GM12878 (cell line): ENCODE results near the gene NCKAP5L. TPM values are rescaled to one million over a fixed set of nuclear protein-coding genes. Genes with fewer than 3 reads are reported as not detected.

Source experiments
- ATAC-seq: fragments of 200-7000 bp; cut with Tn5 transposase; 3 replicates; pipeline ENCODE4 v1.9.1; 2020; ENCODE audit warnings: mild to moderate bottlenecking, moderate library complexity
- BruUV-seq: library from RNA; stranded (reverse); fragments of 400-500 nt; replicated peaks from 2 replicates; lab custom pipeline; 2021; lab: Mats Ljungman, UMichigan
- CTCF ChIA-PET: fragments of 300-600 bp; sonication (Branson Sonifier 250); formaldehyde crosslinking; extraction: SDS; loops from one replicate; lab custom pipeline; 2021; ENCODE audit warnings: inconsistent platforms; lab: Yijun Ruan, JAX
- POLR2A ChIA-PET: fragments of 350-600 bp; formaldehyde crosslinking; extraction: SDS; loops from one replicate; lab custom pipeline; 2021; ENCODE audit warnings: inconsistent platforms; lab: Charles Lee
- RAD21 ChIA-PET: fragments of 300-600 bp; sonication (Branson Sonifier 250); formaldehyde crosslinking; loops from one replicate; lab custom pipeline; 2023; ENCODE audit warnings: antibody characterized with exemption; ENCODE audit not compliant: unreplicated experiment; lab: Charles Lee
- SMC1A ChIA-PET: fragments of 300-600 bp; sonication (Branson Sonifier 250); formaldehyde crosslinking; loops from one replicate; lab custom pipeline; 2023; ENCODE audit not compliant: unreplicated experiment, uncharacterized antibody; lab: Charles Lee
- DNase-seq: peaks from one replicate; pipeline ENCODE4 v3.0.0-alpha.2; 2011; ENCODE audit warnings: low read depth, low spot score
- FAIRE-seq: peaks from 3 replicates; lab custom pipeline; 2011; peaks lifted over from hg19 to GRCh38; lab: Jason Lieb, UNC
- H2AFZ ChIP-seq: 2 replicates; pipeline ENCODE4 v1.6.0; 2011; ENCODE audit warnings: low read depth, low read length, control low read depth; ENCODE audit not compliant: control insufficient read depth
- H3K27ac ChIP-seq: 2 replicates; pipeline ENCODE4 v1.5.1; 2011; ENCODE audit warnings: control low read depth; ENCODE audit not compliant: control insufficient read depth, insufficient read depth
- H3K27me3 ChIP-seq, 2 experiments: replicated peaks in 1 of 2; 2 replicates each; pipeline versions ENCODE4 v1.6.0 to v1.6.1; 2011; ENCODE audit warnings: low read length in 1 of 2; ENCODE audit not compliant: control insufficient read depth in 2 of 2, insufficient read depth in 2 of 2
- H3K36me3 ChIP-seq, 2 experiments: 2 replicates each; pipeline ENCODE4 v1.5.1; 2011; ENCODE audit warnings: low read length in 1 of 2; ENCODE audit not compliant: control insufficient read depth in 2 of 2, insufficient read depth in 2 of 2
- H3K4me1 ChIP-seq: 2 replicates; pipeline ENCODE4 v1.6.1; 2011; ENCODE audit warnings: mild to moderate bottlenecking, low read length, moderate library complexity, mixed read lengths; ENCODE audit not compliant: control insufficient read depth, insufficient read depth
- H3K4me2 ChIP-seq: 2 replicates; pipeline ENCODE4 v1.6.0; 2011; ENCODE audit warnings: control low read depth; ENCODE audit not compliant: control insufficient read depth, insufficient read depth
- H3K4me3 ChIP-seq: fragments of 200-600 bp; sonication (generic); 2 replicates; pipeline ENCODE4 v1.5.1; 2016
- H3K79me2 ChIP-seq: 2 replicates; pipeline ENCODE4 v1.6.0; 2011; ENCODE audit warnings: low read length; ENCODE audit not compliant: control insufficient read depth, insufficient read depth
- H3K9ac ChIP-seq: 2 replicates; pipeline ENCODE4 v1.8.0; 2011; ENCODE audit warnings: low read length, control low read depth, mixed read lengths; ENCODE audit not compliant: control insufficient read depth, insufficient read depth
- H3K9me3 ChIP-seq: replicated peaks from 3 replicates; pipeline ENCODE4 v1.5.1; 2011; ENCODE audit warnings: mild to moderate bottlenecking, low read length; ENCODE audit not compliant: control insufficient read depth, insufficient read depth
- H4K20me1 ChIP-seq: 2 replicates; pipeline ENCODE4 v1.6.0; 2011; ENCODE audit not compliant: control insufficient read depth, insufficient read depth
- CHD1 ChIP-seq: IDR thresholded peaks from 2 replicates; pipeline ENCODE4 v1.6.1; 2012; ENCODE audit warnings: low read depth, low read length, improper control_type of control experiment
- FOS ChIP-seq: IDR thresholded peaks from 3 replicates; pipeline ENCODE4 v1.6.1; 2011; ENCODE audit warnings: borderline replicate concordance; ENCODE audit not compliant: insufficient read length; ENCODE audit errors: extremely low read depth
- FOXM1 ChIP-seq: IDR thresholded peaks from 2 replicates; pipeline ENCODE4 v1.6.1; 2012; ENCODE audit warnings: low read depth, mild to moderate bottlenecking, inconsistent platforms, low read length, moderate library complexity
- HDAC2 ChIP-seq: fragments of 200-600 bp; sonication (generic); IDR thresholded peaks from 2 replicates; pipeline ENCODE4 v1.6.1; 2017
- MEF2A ChIP-seq: IDR thresholded peaks from 2 replicates; pipeline ENCODE4 v1.6.1; 2011; ENCODE audit warnings: low read depth, mild to moderate bottlenecking, low read length, moderate library complexity; ENCODE audit not compliant: insufficient read depth
- NBN ChIP-seq: fragments of 450-650 bp; IDR thresholded peaks from 2 replicates; pipeline ENCODE4 v1.6.1; 2016
- NR2C1 ChIP-seq: fragments of 450-650 bp; IDR thresholded peaks from 2 replicates; pipeline ENCODE4 v1.6.1; 2017; ENCODE audit warnings: antibody characterized with exemption, mild to moderate bottlenecking, moderate library complexity
- WGBS: methylation state at CpG from one replicate; pipeline ENCODE4 v1.1.6; 2016; ENCODE audit warnings: low lambda C conversion rate; ENCODE audit not compliant: insufficient replicate concordance, insufficient coverage; ENCODE audit errors: missing lambda C conversion rate; 5-methylcytosine and 5-hydroxymethylcytosine counted together
- in situ Hi-C: fragments of 300-500 bp; cut with MboI; formaldehyde crosslinking; loops from 9 replicates; pipeline ENCODE4 v1.14.3; 2018; ENCODE audit warnings: mixed read lengths
- intact Hi-C: fragments of 100-400 bp; cut with micrococcal nuclease; formaldehyde crosslinking; loops from one replicate; pipeline ENCODE4 v1.14.2; 2022; ENCODE audit not compliant: unreplicated experiment
- polyA plus RNA-seq, 11 experiments: library from polyadenylated mRNA; depleted of rRNA in 4 of 11; unstranded in 6 of 11; stranded (reverse) in 5 of 11; fragments of >200 nt; fragmentation: Nextera tagmentation in 4 of 11; fragmentation: Illumina TruSeq in 1 of 11; extraction: Ambion mirVana in 4 of 11; extraction: Trizol in 1 of 11; gene quantifications; 1 replicate in 1 of 11; 2 replicates in 10 of 11; pipeline versions ENCODE4 v1.2.1 to v1.2.3, GENCODE V29; 2011 to 2016; ENCODE audit warnings: inconsistent platforms in 2 of 11, missing spikeins in 2 of 11, low read depth in 1 of 11
- total RNA-seq, 4 experiments: library from RNA; depleted of rRNA in 3 of 4; stranded (reverse); fragments of >200 nt in 3 of 4; fragmentation: Illumina TruSeq in 1 of 4; extraction: Trizol in 1 of 4; gene quantifications; 2 replicates each; pipeline versions ENCODE4 v1.2.1 to v1.2.3, GENCODE V29; 2013 to 2021
- TF ChIP-seq, protein P1 (sequence below): fragments of 450-650 bp; conservative IDR thresholded peaks from 2 replicates; pipeline ENCODE4 v1.6.1; 2017; ENCODE audit warnings: mild to moderate bottlenecking, moderate library complexity
- TF ChIP-seq, protein P2 (sequence below): fragments of 450-650 bp; IDR thresholded peaks from 2 replicates; pipeline ENCODE4 v1.6.1; 2014; ENCODE audit warnings: mild to moderate bottlenecking

NCKAP5L gene
- total and polyA plus RNA-seq, 10 of the 15 experiments (the other 5 are each of a cell fraction or from before 2014, with no cell fraction given), result 0.03 to 15.8 (median 4.4) TPM

DNA sequence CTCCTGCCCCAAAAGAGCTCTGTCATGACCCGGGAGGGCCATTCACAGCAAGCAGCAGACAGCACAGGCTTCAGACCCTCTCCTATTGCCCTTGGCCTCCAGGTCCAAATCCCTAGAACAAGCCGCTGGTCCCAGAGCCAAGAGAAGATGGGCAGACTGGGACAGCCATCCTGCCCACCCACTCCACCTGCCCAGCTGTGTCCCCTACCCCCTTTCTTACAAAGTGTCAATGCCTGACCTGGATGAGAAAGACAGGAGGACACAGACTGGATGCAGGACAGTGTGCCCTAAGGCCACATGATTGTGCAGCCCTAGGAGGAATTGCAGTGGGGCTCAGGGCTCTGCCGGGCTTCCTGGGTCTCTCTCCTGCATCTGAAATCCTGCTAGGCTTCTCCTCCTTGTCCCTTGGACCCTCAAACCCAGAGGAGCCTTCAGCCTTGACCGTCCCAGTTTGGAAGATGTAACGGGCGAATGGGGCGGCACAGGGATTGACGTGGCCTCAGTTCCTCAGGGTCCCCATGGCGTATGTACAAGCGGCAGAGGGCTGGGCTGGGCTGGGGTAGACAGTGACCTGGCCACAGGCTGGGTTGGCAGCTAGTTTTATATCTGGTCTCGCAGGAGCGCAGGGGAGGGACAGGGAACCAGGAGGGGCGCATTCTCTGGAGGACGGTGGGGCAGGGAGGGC, 41.7 kb upstream of the NCKAP5L start:
- Histone ChIP-seq H3K4me1 (no peaks in the 10 kb centered on the region), H3K79me2 (no peaks in the 10 kb centered on the region), H3K9ac (no peak overlapping the region), H3K4me2 (no peak overlapping the region), H3K27ac (no peak overlapping the region), H2AFZ (no peak overlapping the region), H3K36me3 (no peaks in the 10 kb centered on the region), H3K9me3 (no peaks in the 10 kb centered on the region), H4K20me1 (0 out of 2 replicates have a peak, but pooled peaks cover 2% of the 10 kb centered on the region), H3K27me3 (no peaks in the 10 kb centered on the region; a peak in 2 of 4 replicates), H3K4me3 (no peak overlapping the region)
- WGBS, result 49% methylated on average over 14 of the region's 14 CpGs
- SMC1A ChIA-PET, result no interaction called here
- TF ChIP-seq NR2C1, result no peak
- intact Hi-C loops (loop anchor here (5.0 to 10.0 kb wide), 2 partner anchors 185 to 202 kb away; partner anchors contain the start of gene ASIC1), in situ Hi-C loops (no loop called here)
- FAIRE-seq (no peak), ATAC-seq (no peak), DNase-seq (no peak)
- POLR2A ChIA-PET, result no interaction called here
- no TSS peak for BruUV-seq
- RAD21 ChIA-PET, result interaction anchor here (1.4 kb wide), 1 partner anchor 129 kb away, joined by 3 read pairs; the partner anchor contains the start of gene TMBIM6
- CTCF ChIA-PET, result interaction anchor here (0.6 to 2.1 kb wide), 2 partner anchors 76 to 233 kb away, joined by 3 to 8 read pairs; no protein-coding TSS in a partner anchor

DNA sequence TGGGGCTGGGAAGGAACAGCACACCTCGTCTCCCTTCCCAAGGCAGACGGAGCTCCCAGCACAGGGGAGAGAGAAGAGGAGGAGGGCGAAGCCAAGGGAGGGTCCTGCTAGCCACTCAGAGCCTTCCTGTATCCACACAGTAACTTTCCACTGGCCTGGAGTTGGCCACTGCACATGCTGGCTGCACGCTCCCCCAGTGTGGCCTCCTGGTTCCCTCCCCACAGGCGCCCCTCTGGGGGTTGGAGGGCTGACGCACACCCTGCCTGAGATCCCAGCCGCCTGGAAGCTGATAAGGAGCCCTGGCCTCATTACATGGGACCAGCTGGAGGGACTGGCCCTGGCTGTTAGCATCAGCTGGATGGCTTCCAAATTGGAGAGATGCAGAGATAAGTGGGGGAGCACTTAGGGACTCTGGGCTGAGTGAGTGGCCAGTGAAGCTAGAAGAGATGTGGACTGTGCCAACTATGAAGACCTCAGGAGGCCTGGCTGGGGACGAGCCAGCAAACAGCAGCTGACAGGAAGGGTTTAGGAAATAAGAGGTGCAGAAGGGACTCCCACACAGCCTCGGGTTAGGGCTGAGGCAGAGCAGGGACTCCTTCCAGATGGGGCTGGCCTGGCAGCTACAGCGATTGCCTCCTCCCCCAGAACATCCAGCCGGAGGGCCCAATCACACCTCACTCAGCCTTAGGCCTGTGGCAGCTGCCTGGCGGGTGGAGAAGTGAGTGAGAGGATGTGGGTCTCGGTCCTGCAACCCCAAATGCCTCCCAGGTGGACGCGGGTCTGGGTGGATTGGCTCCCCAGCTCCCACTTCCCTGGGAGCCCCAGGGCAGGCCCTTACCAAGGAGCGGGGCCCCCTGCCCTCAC, 41.0 kb upstream of the NCKAP5L start:
- no peaks in the 10 kb centered on the region for H3K4me1 ChIP-seq
- H3K9ac ChIP-seq, result no peak overlapping the region
- TF ChIP-seq FOXM1 (no peak), NBN (no peak), FOS (no peak), HDAC2 (no peak), CHD1 (no peak), MEF2A (no peak)
- TF ChIP-seq, protein P1, sequence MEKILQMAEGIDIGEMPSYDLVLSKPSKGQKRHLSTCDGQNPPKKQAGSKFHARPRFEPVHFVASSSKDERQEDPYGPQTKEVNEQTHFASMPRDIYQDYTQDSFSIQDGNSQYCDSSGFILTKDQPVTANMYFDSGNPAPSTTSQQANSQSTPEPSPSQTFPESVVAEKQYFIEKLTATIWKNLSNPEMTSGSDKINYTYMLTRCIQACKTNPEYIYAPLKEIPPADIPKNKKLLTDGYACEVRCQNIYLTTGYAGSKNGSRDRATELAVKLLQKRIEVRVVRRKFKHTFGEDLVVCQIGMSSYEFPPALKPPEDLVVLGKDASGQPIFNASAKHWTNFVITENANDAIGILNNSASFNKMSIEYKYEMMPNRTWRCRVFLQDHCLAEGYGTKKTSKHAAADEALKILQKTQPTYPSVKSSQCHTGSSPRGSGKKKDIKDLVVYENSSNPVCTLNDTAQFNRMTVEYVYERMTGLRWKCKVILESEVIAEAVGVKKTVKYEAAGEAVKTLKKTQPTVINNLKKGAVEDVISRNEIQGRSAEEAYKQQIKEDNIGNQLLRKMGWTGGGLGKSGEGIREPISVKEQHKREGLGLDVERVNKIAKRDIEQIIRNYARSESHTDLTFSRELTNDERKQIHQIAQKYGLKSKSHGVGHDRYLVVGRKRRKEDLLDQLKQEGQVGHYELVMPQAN, result no peak
- TF ChIP-seq, protein P2, sequence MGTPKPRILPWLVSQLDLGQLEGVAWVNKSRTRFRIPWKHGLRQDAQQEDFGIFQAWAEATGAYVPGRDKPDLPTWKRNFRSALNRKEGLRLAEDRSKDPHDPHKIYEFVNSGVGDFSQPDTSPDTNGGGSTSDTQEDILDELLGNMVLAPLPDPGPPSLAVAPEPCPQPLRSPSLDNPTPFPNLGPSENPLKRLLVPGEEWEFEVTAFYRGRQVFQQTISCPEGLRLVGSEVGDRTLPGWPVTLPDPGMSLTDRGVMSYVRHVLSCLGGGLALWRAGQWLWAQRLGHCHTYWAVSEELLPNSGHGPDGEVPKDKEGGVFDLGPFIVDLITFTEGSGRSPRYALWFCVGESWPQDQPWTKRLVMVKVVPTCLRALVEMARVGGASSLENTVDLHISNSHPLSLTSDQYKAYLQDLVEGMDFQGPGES, result no peak

More for the DNA sequence above, 41.0 kb upstream of the NCKAP5L start:
- Histone ChIP-seq H3K27ac (no peak overlapping the region), H3K79me2 (no peaks in the 10 kb centered on the region), H3K9me3 (no peaks in the 10 kb centered on the region), H3K4me2 (no peak overlapping the region), H3K4me3 (no peak overlapping the region), H3K36me3 (no peaks in the 10 kb centered on the region), H2AFZ (no peak overlapping the region), H3K27me3 (no peaks in the 10 kb centered on the region; a peak in 2 of 4 replicates), H4K20me1 (0 out of 2 replicates have a peak, but pooled peaks cover 2% of the 10 kb centered on the region)
- ChIA-PET CTCF (interaction anchor here (1.0 to 3.7 kb wide), 2 partner anchors 24 to 76 kb away, joined by 3 to 21 read pairs; no protein-coding TSS in a partner anchor), RAD21 (interaction anchor here (1.4 kb wide), 1 partner anchor 128 kb away, joined by 3 read pairs; the partner anchor contains the start of gene TMBIM6), POLR2A (no interaction called here), SMC1A (interaction anchor here (0.6 kb wide), 1 partner anchor 132 kb away, joined by 3 read pairs; no protein-coding TSS in a partner anchor)
- intact Hi-C loops, result loop anchor here (5.0 to 10.0 kb wide), 2 partner anchors 186 to 203 kb away; partner anchors contain the start of gene ASIC1
- in situ Hi-C loops, result no loop called here
- WGBS, result 41% methylated on average over 16 of the region's 16 CpGs
- FAIRE-seq (no peak), ATAC-seq (no peak), DNase-seq (no peak)
- no TSS peak for BruUV-seq
